OCI-LY7 (cell line): ENCODE measurements around the gene CLEC16A. TPM values are rescaled to one million over a fixed set of nuclear protein-coding genes. Genes with fewer than 3 reads are reported as not detected.

Experiments used
- BruUV-seq: library from RNA; stranded (reverse); fragments of 400-500 nt; replicated peaks from 2 replicates; lab custom pipeline; 2021; lab: Mats Ljungman, UMichigan
- CTCF ChIA-PET: fragments of 300-600 bp; sonication (Branson Sonifier 250); formaldehyde crosslinking; loops from one replicate; lab custom pipeline; 2022; ENCODE audit warnings: antibody characterized with exemption; ENCODE audit not compliant: unreplicated experiment; lab: Charles Lee
- POLR2A ChIA-PET: fragments of 300-600 bp; sonication (Branson Sonifier 250); formaldehyde crosslinking; loops from one replicate; lab custom pipeline; 2022; ENCODE audit warnings: antibody characterized with exemption; lab: Charles Lee
- DNase-seq: peaks from one replicate; pipeline ENCODE4 v3.0.0-alpha.2; 2015; ENCODE audit warnings: low spot score
- H2AFZ ChIP-seq: fragments of 200-600 bp; sonication (generic), shearing (Covaris generic); 2 replicates; pipeline ENCODE4 v1.6.1; 2014; ENCODE audit warnings: mild to moderate bottlenecking, antibody characterized with exemption, low read length, moderate library complexity
- H3K27ac ChIP-seq: fragments of 200-600 bp; sonication (generic); 2 replicates; pipeline ENCODE4 v1.5.1; 2014; ENCODE audit warnings: mixed run types, low read depth, mild to moderate bottlenecking, moderate library complexity, low read length, inconsistent platforms; ENCODE audit not compliant: poor library complexity, severe bottlenecking
- H3K36me3 ChIP-seq: fragments of 200-600 bp; sonication (generic); 2 replicates; pipeline ENCODE4 v1.6.1; 2014; ENCODE audit warnings: mild to moderate bottlenecking, antibody characterized with exemption, low read length, moderate library complexity, mixed read lengths; ENCODE audit not compliant: insufficient read depth
- H3K4me1 ChIP-seq: fragments of 200-600 bp; sonication (generic); 2 replicates; pipeline ENCODE4 v1.5.1; 2014; ENCODE audit warnings: mild to moderate bottlenecking, low read length; ENCODE audit not compliant: insufficient read depth, poor library complexity, severe bottlenecking
- H3K4me2 ChIP-seq: fragments of 200-600 bp; sonication (generic); 2 replicates; pipeline ENCODE4 v1.6.1; 2014; ENCODE audit warnings: mild to moderate bottlenecking, low read length
- H3K4me3 ChIP-seq: fragments of 200-600 bp; sonication (generic); 2 replicates; pipeline ENCODE4 v1.5.1; 2014; ENCODE audit warnings: mild to moderate bottlenecking, low read depth, low read length; ENCODE audit not compliant: poor library complexity, severe bottlenecking
- H3K79me2 ChIP-seq: fragments of 200-600 bp; sonication (generic); 2 replicates; pipeline ENCODE4 v1.6.1; 2016; ENCODE audit warnings: low read depth, mild to moderate bottlenecking, low read length, moderate library complexity, mixed read lengths; ENCODE audit not compliant: insufficient read depth
- H3K9me2 ChIP-seq: fragments of 200-600 bp; sonication (generic); 2 replicates; pipeline ENCODE4 v1.6.1; 2016; ENCODE audit warnings: mild to moderate bottlenecking, low read length, mixed read lengths; ENCODE audit not compliant: insufficient read depth
- H3K9me3 ChIP-seq: fragments of 200-600 bp; sonication (generic); 2 replicates; pipeline ENCODE4 v1.6.1; 2014; ENCODE audit warnings: mild to moderate bottlenecking, mixed run types, low read length, mixed read lengths
- H4K20me1 ChIP-seq: fragments of 200-600 bp; sonication (generic); 2 replicates; pipeline ENCODE4 v1.6.1; 2014; ENCODE audit warnings: mild to moderate bottlenecking, antibody characterized with exemption, low read length, moderate library complexity, mixed read lengths; ENCODE audit not compliant: insufficient read depth
- CTCF ChIP-seq: fragments of 200-600 bp; sonication (generic); conservative IDR thresholded peaks from 2 replicates; pipeline ENCODE4 v1.5.1; 2014; ENCODE audit warnings: mild to moderate bottlenecking, antibody characterized with exemption, low read length, moderate library complexity, mixed read lengths
- EZH2phosphoT487 ChIP-seq: fragments of 200-600 bp; sonication (generic); IDR thresholded peaks from 2 replicates; pipeline ENCODE4 v1.6.1; 2018; ENCODE audit warnings: low read depth, borderline replicate concordance, mild to moderate bottlenecking, mixed run types, antibody characterized with exemption, low read length, moderate library complexity, mixed read lengths
- intact Hi-C: fragments of 100-400 bp; cut with micrococcal nuclease; formaldehyde crosslinking; loops from one replicate; pipeline ENCODE4 v1.10.0; 2022; ENCODE audit not compliant: unreplicated experiment
- total RNA-seq, 2 experiments: library from RNA; depleted of rRNA in 1 of 2; stranded (reverse); fragments of >200 nt in 1 of 2; shearing (Covaris generic) in 1 of 2; gene quantifications; 2 replicates each; pipeline ENCODE4 v1.2.3, GENCODE V29; 2014 to 2022

The CLEC16A gene
- total RNA-seq, 2 experiments from 2014 or later = 26.2 to 50.9 TPM

GRCh38 chr16:11073407-11073999 lies 129.1 kb downstream of the CLEC16A start:
- Histone ChIP-seq H3K9me3 (no peaks in the 10 kb centered on the region), H3K27ac (no peak overlapping the region), H3K9me2 (no peaks in the 10 kb centered on the region), H3K4me3 (no peak overlapping the region), H3K79me2 (no peaks in the 10 kb centered on the region), H2AFZ (no peak overlapping the region), H3K4me1 (no peaks in the 10 kb centered on the region), H3K36me3 (peaks cover 21% of the 10 kb centered on the region; the same call in 1 of the 2 replicates), H4K20me1 (no peaks in the 10 kb centered on the region), H3K4me2 (no peak overlapping the region)
- TF ChIP-seq CTCF (no peak), EZH2phosphoT487 (no peak)
- POLR2A ChIA-PET = no interaction called here
- intact Hi-C loops = no loop called here
- CTCF ChIA-PET = no interaction called here
- DNase-seq = no peak
- BruUV-seq = no TSS peak

GRCh38 chr16:11074131-11074530 lies 129.8 kb downstream of the CLEC16A start:
- Histone ChIP-seq H3K4me1 (no peaks in the 10 kb centered on the region), H3K4me2 (no peak overlapping the region), H4K20me1 (no peaks in the 10 kb centered on the region), H3K9me2 (no peaks in the 10 kb centered on the region), H2AFZ (no peak overlapping the region), H3K36me3 (peaks cover 26% of the 10 kb centered on the region; the same call in 1 of the 2 replicates), H3K79me2 (no peaks in the 10 kb centered on the region), H3K4me3 (no peak overlapping the region), H3K27ac (no peak overlapping the region), H3K9me3 (no peaks in the 10 kb centered on the region)
- ChIA-PET CTCF (no interaction called here), POLR2A (no interaction called here)
- DNase-seq = no peak
- no peak for TF ChIP-seq CTCF
- BruUV-seq = no TSS peak
- intact Hi-C loops = no loop called here

GRCh38 chr16:11075163-11075562 lies 130.8 kb downstream of the CLEC16A start:
- intact Hi-C loops = no loop called here
- Histone ChIP-seq H3K4me1 (no peaks in the 10 kb centered on the region), H3K4me3 (no peak overlapping the region), H3K27ac (no peak overlapping the region), H3K36me3 (peaks cover 33% of the 10 kb centered on the region; the same call in 1 of the 2 replicates), H3K79me2 (no peaks in the 10 kb centered on the region), H3K4me2 (no peak overlapping the region), H3K9me2 (no peaks in the 10 kb centered on the region), H3K9me3 (no peaks in the 10 kb centered on the region), H4K20me1 (no peaks in the 10 kb centered on the region), H2AFZ (no peak overlapping the region)
- no peak for DNase-seq
- CTCF ChIA-PET = no interaction called here
- TF ChIP-seq EZH2phosphoT487 (no peak), CTCF (no peak)
- POLR2A ChIA-PET = no interaction called here
- no TSS peak for BruUV-seq
